ENCODE measurements around the gene ASB6.
"Not testable (repeated sequence)": the region's sequence is repeated elsewhere in the genome, so short reads cannot be mapped to it uniquely, and the experiment has no call there.

The ASB6 gene

DNA sequence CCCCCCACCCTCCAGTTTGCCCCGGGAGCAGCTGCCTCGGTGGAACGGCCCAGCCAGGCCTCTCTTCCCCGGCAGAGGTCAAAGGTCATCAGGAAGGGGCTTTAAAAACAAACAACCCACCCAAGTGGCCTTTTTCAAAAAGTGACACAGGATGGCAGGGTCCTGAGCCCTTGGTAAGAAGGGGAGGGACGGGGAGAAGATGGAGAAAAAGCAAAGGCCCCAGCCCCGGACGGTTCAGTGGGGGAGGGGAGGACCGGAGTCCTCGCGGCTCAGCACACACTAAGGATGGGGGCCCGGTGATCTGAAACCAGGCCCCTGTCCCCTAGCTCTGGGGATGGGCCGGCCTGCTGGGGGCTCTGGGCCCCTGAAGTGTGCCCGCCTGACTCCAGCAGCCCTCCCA, 24.6 kb upstream of the ASB6 start:
- DNase-seq, result no peak

DNA sequence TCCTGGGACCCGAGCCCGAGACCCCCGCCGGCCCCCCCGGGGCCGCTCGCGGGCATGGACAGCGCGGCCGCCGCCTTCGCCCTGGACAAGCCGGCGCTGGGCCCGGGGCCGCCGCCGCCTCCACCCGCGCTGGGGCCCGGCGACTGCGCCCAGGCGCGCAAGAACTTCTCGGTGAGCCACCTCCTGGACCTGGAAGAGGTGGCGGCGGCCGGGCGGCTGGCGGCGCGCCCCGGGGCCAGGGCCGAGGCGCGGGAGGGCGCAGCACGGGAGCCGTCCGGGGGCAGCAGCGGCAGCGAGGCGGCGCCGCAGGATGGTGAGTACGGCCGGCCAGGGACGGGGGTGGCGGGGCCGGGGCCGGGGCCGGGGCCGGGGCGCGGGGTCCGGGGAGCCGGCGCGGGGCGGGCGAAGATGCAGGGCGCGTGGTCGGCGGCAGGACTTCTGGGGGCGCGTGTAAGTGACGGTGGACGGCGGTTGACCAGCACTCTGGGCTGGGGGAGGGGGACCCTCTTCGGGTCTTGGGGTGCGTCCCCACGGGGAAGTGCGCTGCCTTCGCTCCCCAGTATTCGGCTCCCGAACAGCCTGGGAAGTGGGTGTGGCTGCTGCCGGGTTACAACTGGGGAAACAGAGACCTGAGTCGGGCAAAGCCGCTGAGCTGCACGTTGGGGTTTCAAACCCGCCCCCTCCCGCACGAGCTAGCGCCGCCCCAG, 24.0 kb upstream of the ASB6 start:
- no peak for DNase-seq

DNA sequence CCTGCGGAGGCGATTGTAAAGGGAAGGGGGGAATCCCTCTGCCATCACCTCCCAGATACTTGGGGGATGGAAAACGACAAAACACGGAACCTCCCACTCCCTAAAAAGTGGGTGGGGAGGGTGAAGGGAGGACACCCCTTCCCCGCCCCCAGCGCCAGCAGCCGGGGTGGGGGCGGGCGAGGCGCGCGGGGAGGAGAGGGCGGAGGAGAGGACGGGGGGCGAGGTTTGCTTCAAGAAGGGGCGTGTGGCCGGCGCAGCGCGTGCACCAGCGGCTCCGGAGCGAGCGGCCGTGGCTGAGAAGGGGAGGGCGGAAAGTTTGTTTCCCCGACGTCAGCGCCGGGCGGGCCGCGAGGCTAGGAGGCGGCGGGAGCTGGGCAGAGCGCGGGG, 23.4 kb upstream of the ASB6 start, which contains the start of gene PRRX2:
Gene PRRX2, plus strand, starts transcription at position 259 of the 387 bp plus-strand sequence. CDS start 221 bp downstream, outside the sequence.
- no peak for DNase-seq

DNA sequence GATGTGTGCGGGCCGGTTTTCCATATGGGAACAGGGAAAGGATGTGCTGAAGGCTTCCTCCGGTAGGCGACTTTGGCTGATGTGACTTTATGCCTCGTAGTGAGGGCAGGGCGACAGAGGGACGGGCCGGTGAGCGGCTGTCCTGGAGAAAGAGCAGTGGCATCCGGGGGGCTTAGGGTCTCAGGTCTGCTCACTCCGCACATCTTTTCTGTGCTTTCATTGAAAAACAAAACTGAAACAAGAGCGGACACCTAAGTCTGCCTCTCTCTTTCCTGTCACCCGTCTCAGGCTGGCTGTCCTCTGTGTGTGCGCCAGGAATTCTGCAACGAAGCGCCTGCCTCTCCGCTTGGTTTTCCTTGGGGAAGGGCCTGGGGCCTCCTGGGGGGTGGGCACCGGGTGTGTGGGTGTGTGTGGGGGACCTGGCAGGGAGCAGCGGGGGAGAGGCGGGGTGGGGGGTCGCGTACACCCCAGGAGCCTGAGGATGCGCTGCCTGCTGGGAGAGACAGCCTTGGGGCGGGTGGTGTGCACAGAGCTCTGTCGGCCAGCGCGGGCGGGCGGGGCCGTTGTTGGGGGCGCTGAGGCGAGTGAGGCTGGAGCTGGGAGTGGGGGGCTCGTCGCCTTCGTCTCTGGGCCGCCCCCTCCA, 22.9 kb upstream of the ASB6 start:
- no peak for DNase-seq

DNA sequence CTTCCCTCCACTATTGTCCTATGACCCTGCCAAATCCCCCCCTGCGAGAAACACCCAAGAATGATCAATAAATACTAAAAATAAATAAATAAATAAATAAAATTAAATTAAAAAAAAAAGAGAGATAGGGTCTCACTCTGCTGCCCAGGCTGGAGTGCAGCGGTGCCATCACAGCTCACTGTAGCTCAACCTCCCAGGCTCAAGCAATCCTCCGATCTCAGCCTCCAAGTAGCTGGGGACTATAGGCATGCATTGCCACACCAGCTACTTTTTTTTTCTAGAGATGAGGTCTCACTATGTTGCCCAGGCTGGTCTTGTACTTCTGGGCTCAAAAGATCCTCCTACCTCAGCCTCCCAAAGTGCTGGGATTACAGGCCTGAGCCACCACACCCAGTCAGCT, 20.3 kb upstream of the ASB6 start:
- not testable (repeated sequence) for DNase-seq

DNA sequence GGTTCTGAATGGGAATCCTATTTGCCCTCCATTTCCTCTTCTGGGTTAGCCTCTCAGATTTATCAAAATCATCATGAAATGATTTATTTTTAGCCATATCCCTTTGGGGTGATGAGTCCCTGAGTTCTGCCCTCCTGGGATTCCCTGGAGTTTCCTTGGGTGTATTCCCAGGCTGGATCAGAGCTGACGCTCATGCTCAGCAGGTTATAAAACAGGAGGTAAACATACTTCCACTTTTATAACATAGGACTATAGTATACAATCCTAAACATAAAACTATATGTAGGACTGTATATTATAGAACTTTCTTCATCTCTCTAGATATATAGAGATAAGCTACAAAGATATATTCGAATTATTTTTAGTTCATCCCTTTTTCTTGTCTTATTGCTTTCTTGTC, 19.1 kb upstream of the ASB6 start:
- no peak for DNase-seq

DNA sequence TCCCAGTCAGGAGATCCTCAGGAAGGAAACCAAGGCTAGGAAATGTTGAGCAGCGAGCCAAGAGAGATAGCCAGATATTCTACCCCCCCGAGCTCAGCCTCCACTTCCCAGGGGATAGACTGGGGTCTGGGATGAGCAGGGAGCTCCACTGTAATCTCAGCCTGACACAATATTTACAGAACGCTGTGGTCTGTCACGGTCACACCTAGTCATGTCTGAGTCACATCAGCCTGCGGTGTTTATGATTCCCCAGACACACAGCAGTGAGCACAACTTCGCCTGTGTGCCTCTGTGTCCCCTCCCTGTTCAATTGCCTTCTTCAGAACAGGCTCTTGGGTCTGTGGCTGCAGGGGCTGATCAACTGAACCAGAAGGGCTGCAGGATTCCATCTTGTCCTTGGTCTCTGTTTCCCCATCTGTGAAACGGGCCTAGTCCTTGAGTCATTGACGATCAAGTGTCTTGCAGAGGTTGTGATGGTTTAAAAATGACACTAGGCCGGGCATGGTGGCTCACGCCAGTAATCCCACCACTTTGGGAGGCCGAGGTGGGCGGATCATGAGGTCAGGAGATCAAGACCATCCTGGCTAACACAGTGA, 14.9 kb upstream of the ASB6 start:
- no peak for DNase-seq

DNA sequence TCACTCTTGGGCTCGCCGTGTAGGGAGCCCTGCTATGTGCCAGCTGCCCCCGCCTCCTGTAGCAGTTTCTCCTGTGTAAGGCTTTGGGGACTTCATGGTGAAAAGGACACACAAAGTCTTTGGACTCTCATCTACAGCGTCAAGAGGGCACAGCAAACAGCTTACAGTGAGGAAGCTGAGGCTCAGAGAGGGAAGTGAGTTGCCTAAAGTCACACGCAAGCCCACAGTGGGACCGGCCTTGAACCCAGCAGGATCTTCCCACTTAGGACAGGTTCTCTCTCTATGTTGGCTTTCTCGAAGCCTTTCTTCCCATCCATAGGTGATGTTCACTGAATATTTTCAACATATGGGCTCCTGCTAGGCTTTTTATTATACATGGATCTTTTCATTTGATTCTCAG, 13.7 kb upstream of the ASB6 start:
- DNase-seq, result no peak

DNA sequence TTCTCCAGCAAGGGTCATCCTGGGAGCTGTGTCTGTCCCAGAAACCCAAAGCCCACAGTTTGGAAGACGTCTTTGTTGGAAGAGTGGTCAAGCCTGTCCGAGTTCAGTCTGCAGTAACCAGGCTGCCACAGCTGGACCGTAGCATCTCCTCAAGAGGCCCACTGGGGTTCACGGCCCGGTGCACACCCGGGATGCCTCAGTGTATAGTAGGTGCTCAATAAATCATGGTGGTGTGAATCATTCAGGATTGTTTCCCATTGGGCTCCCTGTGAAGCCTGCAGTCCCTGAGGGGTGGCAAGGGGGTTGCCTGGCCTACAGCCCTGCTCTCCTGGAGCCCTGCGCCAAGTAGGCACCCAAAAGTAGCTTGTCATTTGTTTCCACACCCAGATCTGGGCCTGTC, 13.2 kb upstream of the ASB6 start:
- no peak for DNase-seq

DNA sequence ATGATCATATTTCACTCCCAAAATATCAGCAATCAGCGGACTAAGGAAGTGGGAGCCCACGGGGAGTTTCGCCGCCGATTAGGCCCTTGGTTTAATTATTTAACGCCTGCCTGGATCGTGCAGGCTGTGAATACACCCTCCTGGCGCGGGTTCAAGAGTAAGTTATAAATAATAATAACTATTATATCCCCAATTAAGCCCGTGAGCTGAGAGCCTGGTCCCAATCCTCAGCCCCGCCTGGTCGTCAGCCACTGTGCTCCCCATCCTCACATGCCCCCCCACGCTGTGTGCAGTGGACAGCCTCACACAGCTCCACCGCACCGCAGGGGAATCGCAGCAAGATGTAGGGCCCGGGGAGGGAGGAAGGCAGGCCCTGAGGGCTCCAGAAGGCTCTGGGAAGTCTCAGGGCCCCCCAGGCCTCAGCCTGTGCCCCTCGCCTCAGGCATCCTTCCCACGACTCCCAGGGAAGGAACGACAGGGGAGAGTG, 12.6 kb upstream of the ASB6 start:
- DNase-seq, result no peak

DNA sequence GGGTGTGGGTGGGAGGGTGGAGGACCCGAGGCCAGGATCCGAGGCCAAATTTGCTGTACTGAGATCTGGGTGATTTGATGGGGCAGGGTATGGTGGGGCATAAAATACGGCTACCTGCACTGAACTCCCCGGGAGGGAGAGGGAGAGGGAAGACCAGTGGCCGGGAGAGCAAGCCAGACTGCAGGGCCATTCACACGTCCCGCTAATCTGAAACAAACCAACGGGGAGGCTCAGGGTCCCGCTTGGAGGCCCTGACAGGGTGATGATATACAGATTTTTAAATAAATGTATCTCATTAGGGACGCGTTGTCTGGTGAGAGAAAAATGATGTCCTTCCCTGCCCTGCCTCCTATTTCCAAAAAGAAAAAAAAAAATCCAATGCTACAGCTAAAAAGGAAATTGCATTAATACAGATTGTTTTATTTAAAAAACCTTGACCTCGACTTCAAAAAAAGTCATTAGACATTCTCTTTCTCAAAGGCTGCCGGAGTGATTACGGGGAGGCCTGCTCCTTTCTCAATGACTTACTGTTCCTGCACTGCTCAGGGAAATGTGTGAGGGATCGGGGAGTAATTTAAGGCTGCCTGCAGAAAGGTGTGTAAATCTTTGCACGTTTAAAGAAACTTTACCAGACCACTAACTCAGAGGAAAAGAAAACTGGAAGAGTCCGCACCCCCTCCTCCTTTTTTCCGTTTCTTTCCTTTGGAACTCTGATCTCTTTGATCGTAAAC, 12.0 kb upstream of the ASB6 start:
- DNase-seq, result no peak

DNA sequence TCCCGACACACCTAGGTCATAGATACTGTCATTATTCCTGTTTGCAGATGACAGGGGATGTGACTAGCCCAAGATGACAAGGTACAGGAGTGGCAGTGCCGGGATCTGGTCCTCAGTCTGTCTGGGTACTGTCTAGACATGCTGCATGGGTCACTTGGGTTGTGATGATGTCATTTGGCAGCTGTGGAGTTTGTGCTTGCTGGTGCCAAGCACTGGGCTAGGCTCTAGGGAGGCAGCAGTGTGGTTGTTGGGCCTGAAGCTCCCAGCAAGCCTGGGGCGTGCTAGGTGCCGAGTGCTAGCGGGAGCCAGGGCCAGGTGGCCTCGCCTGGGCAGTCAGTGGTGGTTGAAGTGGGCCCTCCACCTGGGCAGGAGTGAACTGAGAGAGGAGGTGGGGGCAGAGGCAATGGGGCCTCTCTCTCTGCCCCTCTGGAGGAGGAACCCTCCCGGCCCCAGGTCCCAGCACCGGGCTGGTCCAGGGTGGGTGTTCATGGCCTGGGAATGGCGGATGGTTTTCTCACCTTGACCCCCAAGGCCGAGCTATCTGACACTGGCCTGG, 8.8 kb upstream of the ASB6 start:
- no peak for DNase-seq

DNA sequence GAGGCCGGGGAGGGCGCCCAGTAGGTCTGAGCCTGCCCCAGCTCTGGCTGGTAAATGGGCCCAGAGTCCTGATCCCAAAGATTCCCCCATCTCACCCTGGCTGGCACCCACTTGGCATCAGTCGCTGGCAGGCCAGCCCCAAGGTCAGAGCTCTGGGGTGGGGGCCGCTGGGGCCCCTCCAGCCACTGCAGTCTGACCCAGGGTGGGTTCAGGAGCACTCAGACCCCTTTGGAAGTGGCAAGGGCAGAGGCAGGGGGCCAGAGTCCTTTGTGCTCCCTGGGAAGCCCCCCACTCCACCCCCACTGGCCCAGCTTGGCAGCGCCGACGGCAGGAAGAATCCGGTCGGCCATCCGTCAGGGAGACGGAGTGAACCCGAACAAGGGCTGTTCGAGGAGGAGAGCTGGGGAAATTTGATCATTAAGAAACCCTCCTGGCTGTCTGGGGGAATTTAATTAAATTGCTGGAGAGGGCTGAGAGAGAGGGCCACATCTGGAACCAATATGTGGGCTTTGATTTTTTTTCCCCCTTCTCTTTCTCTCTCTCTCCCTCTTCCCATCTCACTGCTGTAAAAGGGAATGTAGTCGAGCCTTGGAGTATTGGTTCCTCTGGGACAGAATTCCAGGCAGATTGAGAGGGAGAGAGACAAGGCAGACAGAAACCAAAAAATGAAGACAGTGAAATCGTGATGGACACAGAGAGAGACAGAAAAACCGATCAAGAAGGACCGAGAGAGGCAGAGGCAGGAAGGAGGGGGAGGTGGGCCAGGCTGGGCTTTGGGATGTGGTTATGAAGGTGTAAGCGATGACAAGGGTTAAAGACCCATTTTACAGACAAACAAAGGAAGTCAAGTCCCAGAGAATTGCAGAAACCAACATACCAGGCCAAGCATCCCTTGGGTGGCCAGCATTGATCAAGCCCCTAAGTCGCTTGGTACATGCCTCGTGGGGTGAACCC, 8.1 kb upstream of the ASB6 start:
- DNase-seq, result no peak

DNA sequence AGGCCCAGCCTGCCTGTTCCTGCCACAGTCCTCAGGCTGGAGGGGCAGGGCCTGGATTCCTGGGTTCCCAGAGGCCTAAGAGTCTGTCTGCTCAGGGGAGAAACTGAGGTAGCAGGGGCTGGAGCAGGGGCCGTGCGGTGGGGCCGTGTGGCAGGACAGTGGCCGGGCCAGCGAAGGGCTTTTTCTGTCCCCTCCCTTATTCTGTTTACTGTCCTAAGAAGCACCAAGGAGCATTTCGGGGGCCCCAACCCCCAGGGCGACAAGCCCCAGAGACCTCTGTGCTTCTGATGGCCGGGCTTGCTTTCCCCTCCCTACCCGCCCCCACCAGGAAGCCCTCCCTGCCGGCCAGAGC, 6.8 kb upstream of the ASB6 start:
- no peak for DNase-seq

DNA sequence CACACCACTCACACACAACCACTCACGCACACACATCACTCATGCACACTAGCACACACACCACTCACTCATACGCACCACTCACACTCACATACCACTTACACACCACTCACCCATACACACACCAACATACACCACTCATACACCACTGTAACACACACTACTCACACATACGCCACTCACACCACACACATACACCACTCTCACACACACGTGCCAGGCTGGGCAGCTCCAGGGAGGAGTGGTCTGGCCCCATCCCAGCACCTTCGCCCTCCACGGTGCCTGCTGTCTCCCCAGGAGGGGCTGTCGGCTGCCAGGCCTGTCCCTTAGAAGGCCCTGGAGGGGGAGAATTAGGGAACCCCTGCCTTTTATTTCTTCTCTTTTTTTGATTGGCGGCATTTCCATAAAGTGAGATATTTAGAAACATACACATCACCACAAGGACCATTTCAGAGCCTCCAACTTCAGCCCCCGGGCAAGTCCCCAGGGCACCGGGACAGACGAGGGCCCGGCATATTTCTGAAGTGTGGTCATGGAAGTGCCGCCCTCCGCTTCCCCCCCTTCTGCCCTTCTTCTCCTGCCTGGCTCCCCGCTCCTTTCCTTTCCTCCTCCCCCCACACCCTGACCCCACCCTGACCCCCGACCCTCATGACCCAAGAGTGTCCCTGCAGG, 6.3 kb upstream of the ASB6 start:
- no peak for DNase-seq

DNA sequence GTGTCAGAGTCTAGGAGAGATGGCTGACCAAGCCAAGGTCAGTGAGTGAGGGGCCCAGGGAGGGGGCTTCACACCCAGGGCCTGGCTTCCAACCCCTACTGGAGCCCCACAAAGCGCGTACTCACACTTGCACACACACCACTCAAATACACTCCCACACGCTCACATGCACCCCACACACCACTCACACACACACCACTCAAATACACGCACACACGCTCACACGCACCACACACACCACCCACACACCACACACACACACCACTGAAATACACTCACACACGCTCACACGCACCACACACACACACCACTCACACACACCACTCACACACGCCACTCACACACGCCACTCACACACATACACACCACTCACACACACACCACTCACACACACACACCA, 5.7 kb upstream of the ASB6 start:
- no peak for DNase-seq

DNA sequence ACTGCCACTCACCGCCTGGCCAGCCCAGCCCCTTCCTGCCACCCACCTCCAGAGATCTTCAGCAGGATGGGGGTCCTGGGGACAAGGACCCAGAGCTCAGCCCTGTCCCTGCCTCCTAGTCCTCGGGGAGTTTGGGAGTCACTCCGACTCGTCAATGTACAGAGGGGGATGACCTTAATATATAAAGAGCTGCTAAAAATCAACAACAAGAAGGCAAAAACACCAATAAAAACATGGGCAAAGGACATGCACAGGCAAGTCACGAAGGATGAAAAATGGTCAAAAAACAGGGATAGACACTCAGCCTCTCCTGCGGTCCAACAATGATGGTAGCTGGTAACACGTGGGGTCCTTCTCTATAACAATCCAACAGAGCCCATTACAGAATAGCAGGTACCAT, 4.7 kb upstream of the ASB6 start:
- no peak for DNase-seq

DNA sequence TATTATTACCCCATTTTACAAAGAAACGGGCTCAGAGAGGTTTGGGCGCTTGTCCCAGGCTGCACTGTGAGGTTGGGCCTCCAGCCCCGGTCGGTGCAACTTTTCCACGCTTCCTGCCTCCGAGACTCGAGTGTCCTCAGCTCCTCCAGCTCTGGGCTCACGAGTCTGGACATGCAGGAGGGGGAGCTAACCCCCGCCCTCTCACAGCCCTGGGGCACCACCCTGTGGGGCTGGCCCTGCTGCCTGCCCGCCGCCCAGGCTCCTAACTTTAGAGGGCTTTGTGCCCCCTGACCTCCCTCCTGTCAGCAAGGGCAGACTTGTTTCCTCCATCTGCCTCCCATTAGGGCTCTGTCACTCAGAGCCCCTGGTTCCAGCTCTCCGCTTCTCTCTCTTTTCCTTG, 4.3 kb upstream of the ASB6 start:
- DNase-seq, result no peak

DNA sequence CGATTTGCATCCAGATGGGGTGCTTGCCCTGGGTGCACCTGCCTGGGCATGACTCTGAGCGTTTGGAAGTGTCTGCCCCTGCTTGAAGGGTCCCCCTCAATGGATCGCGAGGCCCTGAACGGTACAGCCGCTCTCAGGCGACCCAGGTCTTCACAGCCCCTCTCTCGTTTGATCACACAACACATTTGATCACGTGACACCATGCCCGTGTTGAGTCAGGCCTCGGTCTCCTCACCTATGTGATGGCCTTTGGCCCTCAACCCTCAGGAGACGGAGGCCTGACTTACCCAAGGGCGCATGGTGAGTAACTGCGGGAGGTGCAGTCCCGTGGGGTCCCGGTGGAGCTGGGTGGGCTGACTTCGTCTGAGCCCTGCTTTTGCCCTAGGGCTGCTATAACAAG, 3.0 kb upstream of the ASB6 start:
- DNase-seq, result no peak

DNA sequence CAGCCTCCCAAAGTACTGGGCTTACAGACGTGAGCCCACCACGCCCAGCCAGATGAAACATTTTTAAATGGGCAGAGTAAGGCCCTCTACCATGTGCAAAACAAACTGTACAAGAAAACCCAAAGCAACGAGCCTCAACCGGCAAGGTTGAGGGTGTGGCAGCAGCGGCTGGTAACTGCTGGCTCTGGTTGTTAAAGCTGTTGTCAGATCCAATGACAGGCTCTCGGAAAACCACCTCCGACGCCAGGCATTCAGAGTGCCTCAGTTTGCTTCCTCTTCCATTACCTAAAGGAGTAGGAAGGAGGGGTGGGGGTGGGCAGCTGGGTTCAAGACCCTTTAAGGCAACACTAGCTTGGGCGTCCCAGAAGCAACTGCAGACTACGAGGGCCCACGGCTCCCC, 2.4 kb upstream of the ASB6 start:
- DNase-seq, result no peak

DNA sequence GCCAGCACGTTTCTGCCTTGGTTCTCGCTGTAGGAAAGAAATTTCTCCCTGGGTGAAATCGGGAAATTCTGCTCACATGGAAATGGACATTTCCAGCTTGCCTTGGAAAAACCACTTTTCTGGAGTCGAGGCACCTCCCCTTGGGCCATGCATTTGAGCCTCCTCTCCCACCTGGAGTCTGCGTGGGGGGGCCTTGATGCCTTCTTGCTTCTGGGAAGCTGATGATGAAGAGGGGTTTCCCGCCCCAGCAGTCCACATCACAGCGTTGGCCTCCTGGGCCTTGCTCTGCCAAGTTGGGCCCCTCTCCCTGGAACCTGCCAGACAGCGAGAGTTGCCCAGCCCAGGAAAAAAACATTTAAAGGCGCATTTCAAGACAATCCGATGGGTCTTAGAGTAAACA, 1.8 kb upstream of the ASB6 start:
- no peak for DNase-seq
